GM18505 (cell line): Measurements from ENCODE around the gene RMND5B.
"Not testable (repeated sequence)": the region's sequence is repeated elsewhere in the genome, so short reads cannot be mapped to it uniquely, and the experiment has no call there.

Source experiments
- ATAC-seq: cut with Tn5 transposase; IDR thresholded peaks from one replicate; pipeline ENCODE4 v1.9.1; 2021; ENCODE audit not compliant: unreplicated experiment
- POLR2A ChIP-seq: IDR thresholded peaks from 4 replicates; pipeline ENCODE4 v1.6.1; 2011; ENCODE audit warnings: borderline replicate concordance; ENCODE audit not compliant: insufficient read depth, insufficient read length; ENCODE audit errors: extremely low read depth

RMND5B gene

DNA sequence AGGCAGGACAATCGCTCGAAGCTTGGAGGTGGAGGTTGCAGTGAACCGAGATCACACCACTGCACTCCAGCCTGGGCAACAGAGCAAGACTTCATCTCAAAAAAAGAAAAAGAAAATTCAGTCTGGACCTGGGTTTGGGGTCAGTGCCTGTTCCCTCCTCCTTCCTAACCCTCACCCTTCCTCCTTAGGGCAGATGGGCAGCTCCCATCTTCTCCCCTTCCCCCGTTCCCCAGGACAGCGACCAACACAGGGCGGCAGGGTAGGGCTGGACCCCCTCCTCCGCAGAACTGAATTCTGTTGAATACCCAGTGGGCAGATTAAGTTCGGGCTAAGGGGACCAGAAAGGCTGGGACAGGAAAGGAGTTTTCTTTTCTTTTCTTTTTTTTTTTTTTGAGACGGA lies 1.5 kb upstream of the RMND5B start:
- no peak for ATAC-seq

DNA sequence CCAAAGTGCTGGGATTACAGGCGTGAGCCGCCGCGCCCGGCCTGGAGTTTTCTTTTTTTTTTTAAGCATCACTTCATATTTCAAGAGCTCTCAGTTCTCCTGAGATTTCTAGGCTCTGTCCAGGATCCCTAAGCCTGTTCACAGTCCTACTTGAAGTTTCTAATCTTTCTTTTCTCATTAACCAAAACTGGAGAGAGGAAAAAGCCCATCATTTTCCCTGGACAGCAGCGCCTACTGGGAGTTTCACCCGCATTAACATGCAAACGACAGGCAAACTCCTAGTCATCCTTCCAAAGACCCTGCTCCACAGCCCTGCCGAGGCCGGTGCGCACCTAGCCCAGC lies 609 bp upstream of the RMND5B start:
- ATAC-seq: not testable (repeated sequence)

More for the DNA sequence above, 1.5 kb upstream of the RMND5B start:
- no peak for TF ChIP-seq POLR2A

DNA sequence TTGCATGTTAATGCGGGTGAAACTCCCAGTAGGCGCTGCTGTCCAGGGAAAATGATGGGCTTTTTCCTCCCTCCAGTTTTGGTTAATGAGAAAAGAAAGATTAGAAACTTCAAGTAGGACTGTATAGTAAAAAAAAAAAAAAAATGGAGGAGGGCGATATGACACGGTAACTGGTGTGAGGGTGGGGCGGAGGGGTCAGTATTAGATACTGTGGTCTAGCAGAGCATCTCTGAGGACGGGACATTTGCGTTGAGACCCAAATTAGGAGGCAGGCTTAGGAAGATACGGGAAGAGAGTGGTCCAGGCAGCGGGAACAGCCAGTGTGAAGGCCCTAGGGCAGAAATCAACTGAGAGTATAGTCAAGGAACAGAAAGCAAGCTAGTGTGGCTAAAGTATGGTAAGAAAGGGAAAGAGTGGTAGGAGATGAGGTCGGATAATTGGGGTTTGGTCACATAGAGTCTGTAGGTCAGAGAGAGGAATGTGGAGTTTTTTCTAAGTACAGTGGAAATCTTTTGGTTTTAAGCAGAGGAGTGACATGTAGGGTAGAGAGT lies 707 bp downstream of the RMND5B start:
- TF ChIP-seq POLR2A: no peak
- no peak for ATAC-seq

DNA sequence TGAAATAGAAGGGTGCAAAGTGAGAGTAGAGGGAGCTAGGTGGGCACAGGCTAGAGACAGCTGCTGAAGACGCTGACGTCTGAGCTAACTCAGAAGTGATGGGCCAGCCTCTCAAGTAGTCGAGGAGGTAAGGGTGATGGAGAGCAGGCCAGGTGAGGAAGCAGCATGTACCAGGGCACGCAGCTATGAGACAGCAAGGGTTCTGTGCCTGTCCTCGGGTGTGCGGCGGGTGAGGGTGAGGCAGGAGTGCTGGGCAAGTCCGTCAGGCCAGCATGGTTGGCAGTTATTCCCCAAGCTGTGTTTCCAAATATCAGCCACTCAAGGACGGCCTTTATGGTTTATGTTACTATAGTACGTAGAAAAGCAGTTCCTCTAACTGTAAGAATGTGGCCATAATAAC lies 6.2 kb downstream of the RMND5B start:
- no peak for ATAC-seq
- no peak for TF ChIP-seq POLR2A

DNA sequence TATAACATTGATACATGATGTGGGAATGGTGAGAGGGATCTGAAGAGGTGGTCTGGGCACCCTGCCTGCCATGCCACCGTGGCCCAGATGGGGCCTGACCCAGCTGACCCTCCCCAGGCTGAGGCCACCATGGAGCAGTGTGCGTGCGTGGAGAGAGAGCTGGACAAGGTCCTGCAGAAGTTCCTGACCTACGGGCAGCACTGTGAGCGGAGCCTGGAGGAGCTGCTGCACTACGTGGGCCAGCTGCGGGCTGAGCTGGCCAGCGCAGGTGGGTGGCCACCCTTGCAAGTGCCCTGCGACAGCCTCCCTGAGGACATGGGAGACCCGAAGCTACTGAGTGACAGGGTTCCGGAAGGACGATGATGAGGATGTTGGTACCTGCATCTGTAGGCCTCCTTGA lies 7.2 kb downstream of the RMND5B start:
- no peak for TF ChIP-seq POLR2A
- no peak for ATAC-seq

DNA sequence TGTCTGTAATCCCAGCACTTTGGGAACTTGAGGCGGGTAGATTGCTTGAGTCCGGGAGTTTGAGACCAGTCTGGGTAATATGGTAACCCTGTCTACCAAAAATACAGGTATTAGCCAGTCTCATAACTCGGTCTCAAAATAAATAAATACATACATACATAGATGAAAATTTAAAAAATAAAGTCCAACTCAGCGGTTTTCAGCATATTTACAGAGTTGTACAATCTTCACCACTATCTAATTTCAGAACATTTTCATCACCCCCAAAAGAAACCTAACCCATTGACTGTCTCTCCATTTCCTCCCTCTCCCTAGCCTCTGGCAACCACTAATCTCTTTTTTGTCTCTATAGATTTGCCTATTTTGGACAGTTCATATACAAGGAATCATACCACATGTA lies 10.7 kb downstream of the RMND5B start:
- no peak for ATAC-seq

DNA sequence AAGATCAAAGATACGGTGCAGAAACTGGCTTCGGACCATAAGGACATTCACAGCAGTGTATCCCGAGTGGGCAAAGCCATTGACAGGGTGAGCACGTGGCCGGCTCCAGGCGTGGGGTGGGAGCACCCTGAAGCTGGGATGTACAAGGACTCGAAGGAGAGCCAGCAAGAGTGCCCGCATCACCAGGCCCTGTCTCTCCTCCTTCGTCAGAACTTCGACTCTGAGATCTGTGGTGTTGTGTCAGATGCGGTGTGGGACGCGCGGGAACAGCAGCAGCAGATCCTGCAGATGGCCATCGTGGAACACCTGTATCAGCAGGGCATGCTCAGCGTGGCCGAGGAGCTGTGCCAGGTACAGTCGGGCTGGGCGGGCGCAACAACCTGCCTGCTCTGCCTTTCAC lies 11.8 kb downstream of the RMND5B start:
- no peak for ATAC-seq
- no peak for TF ChIP-seq POLR2A

More for the DNA sequence above, 10.7 kb downstream of the RMND5B start:
- no peak for TF ChIP-seq POLR2A

DNA sequence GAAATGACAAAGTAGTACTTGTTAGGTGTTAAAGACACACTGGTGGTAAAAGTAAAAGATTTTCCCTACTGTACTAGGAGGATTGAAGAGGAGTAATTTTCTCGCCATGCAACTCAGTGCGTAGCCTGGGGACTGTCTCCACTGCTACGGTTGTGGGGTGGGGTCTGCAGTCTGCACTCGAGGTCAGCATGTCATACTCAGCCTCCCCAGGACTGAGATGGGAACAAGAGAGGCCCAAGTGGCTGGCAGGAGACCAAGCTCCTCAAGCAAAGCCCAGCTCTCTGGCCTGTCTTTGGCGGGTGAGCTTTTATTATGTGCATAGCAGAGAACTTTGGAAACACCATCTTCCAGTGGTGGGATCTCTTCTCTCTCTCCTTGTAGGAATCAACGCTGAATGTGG lies 12.4 kb downstream of the RMND5B start:
- TF ChIP-seq POLR2A: no peak
- no peak for ATAC-seq

DNA sequence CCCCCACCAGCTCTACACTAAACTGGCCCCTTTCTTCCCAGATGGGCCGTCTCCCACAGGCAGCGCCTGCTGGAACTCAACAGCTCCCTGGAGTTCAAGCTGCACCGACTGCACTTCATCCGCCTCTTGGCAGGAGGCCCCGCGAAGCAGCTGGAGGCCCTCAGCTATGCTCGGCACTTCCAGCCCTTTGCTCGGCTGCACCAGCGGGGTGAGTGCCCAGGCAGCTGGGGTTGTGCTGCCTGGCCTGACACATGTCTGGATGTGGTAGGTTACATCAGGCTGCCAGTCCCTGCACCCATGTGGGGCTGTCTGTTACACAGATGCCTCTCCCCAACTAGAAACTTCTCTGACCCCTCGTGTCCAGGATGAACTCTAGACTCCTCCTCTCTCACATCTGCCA lies 13.1 kb downstream of the RMND5B start:
- ATAC-seq: no peak
- TF ChIP-seq POLR2A: no peak

DNA sequence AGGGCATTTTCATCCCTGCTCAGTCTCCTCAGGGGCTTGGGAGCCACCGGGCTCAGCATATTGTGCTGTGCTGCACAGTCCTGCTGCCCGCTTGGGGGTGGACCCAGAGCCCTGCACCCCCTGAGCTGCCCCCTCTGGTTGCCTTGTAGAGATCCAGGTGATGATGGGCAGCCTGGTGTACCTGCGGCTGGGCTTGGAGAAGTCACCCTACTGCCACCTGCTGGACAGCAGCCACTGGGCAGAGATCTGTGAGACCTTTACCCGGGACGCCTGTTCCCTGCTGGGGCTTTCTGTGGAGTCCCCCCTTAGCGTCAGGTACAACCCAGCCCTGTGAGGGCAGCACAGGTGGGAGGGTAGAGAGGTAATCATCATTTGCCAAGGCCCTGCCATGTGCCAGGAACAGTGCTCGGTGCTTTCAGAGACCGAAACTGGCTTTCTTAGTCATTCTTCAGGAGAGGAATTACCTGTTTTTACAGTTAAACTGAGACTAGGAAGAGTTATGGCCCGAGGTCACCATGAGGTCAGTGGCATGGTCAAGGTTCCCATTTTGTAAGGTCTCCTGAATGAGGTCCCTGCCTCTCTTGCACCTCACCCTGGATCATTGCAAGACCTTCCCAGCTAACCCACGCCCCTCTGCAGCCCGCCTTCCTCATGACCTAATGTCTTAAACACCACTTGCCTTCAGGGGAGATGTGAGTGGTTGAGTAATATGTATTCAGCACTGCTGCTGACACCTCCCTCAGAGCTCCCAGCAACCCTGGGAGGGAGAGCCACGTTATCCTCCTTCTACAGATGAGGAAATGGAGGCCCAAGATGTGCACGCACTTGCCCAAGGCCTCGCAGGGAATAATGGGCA lies 15.4 kb downstream of the RMND5B start:
- no peak for ATAC-seq
- TF ChIP-seq POLR2A: no peak

DNA sequence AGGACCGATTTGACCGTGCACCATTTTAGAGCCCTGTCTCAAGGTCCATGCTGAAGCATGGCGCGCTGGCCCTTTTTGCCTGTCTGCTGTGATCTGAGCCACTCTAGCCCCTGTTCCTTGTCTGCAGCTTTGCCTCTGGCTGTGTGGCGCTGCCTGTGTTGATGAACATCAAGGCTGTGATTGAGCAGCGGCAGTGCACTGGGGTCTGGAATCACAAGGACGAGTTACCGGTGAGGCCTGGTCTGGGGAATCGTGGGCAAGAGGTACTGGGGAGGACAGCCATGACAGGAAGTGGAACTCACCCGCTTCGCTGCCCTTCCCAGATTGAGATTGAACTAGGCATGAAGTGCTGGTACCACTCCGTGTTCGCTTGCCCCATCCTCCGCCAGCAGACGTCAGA lies 16.6 kb downstream of the RMND5B start:
- no peak for TF ChIP-seq POLR2A
- no peak for ATAC-seq

DNA sequence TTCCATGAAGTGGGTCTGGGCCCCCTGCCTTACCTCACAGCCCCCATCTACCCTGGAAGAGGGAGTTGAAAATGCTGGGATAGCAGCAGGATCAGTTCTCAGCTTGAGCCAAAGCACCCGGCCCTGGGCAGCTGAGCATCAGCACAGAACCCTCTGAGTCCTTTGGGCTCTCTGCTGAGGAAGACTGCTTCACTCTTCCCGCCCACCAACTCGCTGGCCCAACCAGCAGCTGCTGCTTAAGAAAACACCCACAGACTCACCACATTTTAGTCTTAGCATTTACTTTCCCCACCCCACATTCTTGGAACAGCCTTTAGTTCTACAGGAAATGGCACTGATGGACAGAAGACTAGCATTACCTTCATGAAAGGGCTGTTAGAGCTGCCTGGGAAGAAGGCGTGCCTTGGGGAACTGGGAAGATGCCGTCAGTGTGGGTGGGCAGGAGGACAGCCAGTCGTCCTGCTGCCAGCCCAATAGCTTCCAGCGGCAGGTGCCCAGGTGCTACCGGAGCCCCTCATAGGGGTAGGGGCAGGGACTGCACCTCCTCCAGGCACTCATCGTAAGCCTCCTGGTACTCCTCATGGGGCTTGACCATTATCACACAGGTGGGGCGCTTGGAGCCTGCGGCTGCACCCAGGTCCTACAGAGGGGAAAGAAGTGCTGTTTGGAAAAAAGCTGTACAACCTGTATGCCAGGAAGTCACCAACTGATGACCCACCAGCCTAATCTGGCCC lies 18.6 kb downstream of the RMND5B start:
- no peak for TF ChIP-seq POLR2A
- no peak for ATAC-seq

DNA sequence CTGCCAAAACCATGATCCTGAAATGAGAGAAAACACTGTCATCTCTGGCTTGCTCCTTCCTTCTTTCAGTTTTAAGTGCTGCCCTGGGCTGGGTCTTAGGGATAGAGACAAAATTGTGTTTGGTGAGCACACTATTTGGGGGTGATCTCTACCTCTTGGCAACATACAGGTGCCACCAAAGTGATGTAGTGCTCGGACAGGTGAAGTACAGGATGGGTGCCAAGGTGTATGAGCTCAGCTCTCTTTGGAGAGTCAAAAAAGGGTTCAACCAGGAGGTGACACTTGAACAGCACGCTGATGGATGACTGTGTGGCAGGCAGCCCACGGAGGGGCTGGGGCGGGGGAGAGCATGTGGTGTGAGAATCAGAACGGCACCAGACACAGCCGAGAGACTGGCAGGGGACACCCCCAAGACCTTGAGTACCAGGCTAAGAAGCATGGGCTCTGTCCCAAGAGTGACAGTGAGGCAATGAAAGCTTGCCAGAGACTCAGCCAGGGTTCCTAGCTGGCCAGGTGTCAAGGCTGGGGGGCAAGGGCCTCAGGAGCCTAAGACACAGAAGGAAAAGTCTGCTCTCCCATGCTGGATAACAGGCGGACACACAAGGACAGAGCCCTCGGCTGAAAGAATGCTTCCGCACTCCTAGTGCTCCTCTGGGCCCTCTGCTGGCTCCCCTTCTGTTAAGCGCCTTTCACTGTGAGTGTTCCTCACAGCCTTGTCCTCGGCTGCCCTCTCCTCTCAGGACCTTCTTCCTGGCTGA lies 20.3 kb downstream of the RMND5B start:
- ATAC-seq: no peak
- no peak for TF ChIP-seq POLR2A
